GM12878 (cell line): Measurements from ENCODE around the gene ALOX12. TPM values are rescaled to one million over a fixed set of nuclear protein-coding genes. Genes with fewer than 3 reads are reported as not detected.
A peak's percentile ranks its signal among the peaks of the same experiment; 100 is the strongest.
"Not testable (repeated sequence)": the region's sequence is repeated elsewhere in the genome, so short reads cannot be mapped to it uniquely, and the experiment has no call there.

Source experiments
- ATAC-seq: fragments of 200-7000 bp; cut with Tn5 transposase; 3 replicates; pipeline ENCODE4 v1.9.1; 2020; ENCODE audit warnings: mild to moderate bottlenecking, moderate library complexity
- BruUV-seq: library from RNA; stranded (reverse); fragments of 400-500 nt; replicated peaks from 2 replicates; lab custom pipeline; 2021; lab: Mats Ljungman, UMichigan
- CTCF ChIA-PET: fragments of 300-600 bp; sonication (Branson Sonifier 250); formaldehyde crosslinking; extraction: SDS; loops from one replicate; lab custom pipeline; 2021; ENCODE audit warnings: inconsistent platforms; lab: Yijun Ruan, JAX
- POLR2A ChIA-PET: fragments of 350-600 bp; formaldehyde crosslinking; extraction: SDS; loops from one replicate; lab custom pipeline; 2021; ENCODE audit warnings: inconsistent platforms; lab: Charles Lee
- RAD21 ChIA-PET: fragments of 300-600 bp; sonication (Branson Sonifier 250); formaldehyde crosslinking; loops from one replicate; lab custom pipeline; 2023; ENCODE audit warnings: antibody characterized with exemption; ENCODE audit not compliant: unreplicated experiment; lab: Charles Lee
- SMC1A ChIA-PET: fragments of 300-600 bp; sonication (Branson Sonifier 250); formaldehyde crosslinking; loops from one replicate; lab custom pipeline; 2023; ENCODE audit not compliant: unreplicated experiment, uncharacterized antibody; lab: Charles Lee
- DNase-seq: peaks from one replicate; pipeline ENCODE4 v3.0.0-alpha.2; 2011; ENCODE audit warnings: low read depth, low spot score
- FAIRE-seq: peaks from 3 replicates; lab custom pipeline; 2011; peaks lifted over from hg19 to GRCh38; lab: Jason Lieb, UNC
- H2AFZ ChIP-seq: 2 replicates; pipeline ENCODE4 v1.6.0; 2011; ENCODE audit warnings: low read depth, low read length, control low read depth; ENCODE audit not compliant: control insufficient read depth
- H3K27ac ChIP-seq: 2 replicates; pipeline ENCODE4 v1.5.1; 2011; ENCODE audit warnings: control low read depth; ENCODE audit not compliant: control insufficient read depth, insufficient read depth
- H3K27me3 ChIP-seq, 2 experiments: replicated peaks in 1 of 2; 2 replicates each; pipeline versions ENCODE4 v1.6.0 to v1.6.1; 2011; ENCODE audit warnings: low read length in 1 of 2; ENCODE audit not compliant: control insufficient read depth in 2 of 2, insufficient read depth in 2 of 2
- H3K36me3 ChIP-seq, 2 experiments: 2 replicates each; pipeline ENCODE4 v1.5.1; 2011; ENCODE audit warnings: low read length in 1 of 2; ENCODE audit not compliant: control insufficient read depth in 2 of 2, insufficient read depth in 2 of 2
- H3K4me1 ChIP-seq: 2 replicates; pipeline ENCODE4 v1.6.1; 2011; ENCODE audit warnings: mild to moderate bottlenecking, low read length, moderate library complexity, mixed read lengths; ENCODE audit not compliant: control insufficient read depth, insufficient read depth
- H3K4me2 ChIP-seq: 2 replicates; pipeline ENCODE4 v1.6.0; 2011; ENCODE audit warnings: control low read depth; ENCODE audit not compliant: control insufficient read depth, insufficient read depth
- H3K4me3 ChIP-seq: fragments of 200-600 bp; sonication (generic); 2 replicates; pipeline ENCODE4 v1.5.1; 2016
- H3K79me2 ChIP-seq: 2 replicates; pipeline ENCODE4 v1.6.0; 2011; ENCODE audit warnings: low read length; ENCODE audit not compliant: control insufficient read depth, insufficient read depth
- H3K9ac ChIP-seq: 2 replicates; pipeline ENCODE4 v1.8.0; 2011; ENCODE audit warnings: low read length, control low read depth, mixed read lengths; ENCODE audit not compliant: control insufficient read depth, insufficient read depth
- H3K9me3 ChIP-seq: replicated peaks from 3 replicates; pipeline ENCODE4 v1.5.1; 2011; ENCODE audit warnings: mild to moderate bottlenecking, low read length; ENCODE audit not compliant: control insufficient read depth, insufficient read depth
- H4K20me1 ChIP-seq: 2 replicates; pipeline ENCODE4 v1.6.0; 2011; ENCODE audit not compliant: control insufficient read depth, insufficient read depth
- NR2C1 ChIP-seq: fragments of 450-650 bp; IDR thresholded peaks from 2 replicates; pipeline ENCODE4 v1.6.1; 2017; ENCODE audit warnings: antibody characterized with exemption, mild to moderate bottlenecking, moderate library complexity
- PKNOX1 ChIP-seq: fragments of 450-650 bp; IDR thresholded peaks from 2 replicates; pipeline ENCODE4 v1.6.1; 2016; ENCODE audit warnings: mild to moderate bottlenecking
- SKIL ChIP-seq: fragments of 450-650 bp; IDR thresholded peaks from 2 replicates; pipeline ENCODE4 v1.6.1; 2017; ENCODE audit warnings: mild to moderate bottlenecking, low read depth, inconsistent platforms; ENCODE audit not compliant: poor library complexity, severe bottlenecking
- WGBS: methylation state at CpG from one replicate; pipeline ENCODE4 v1.1.6; 2016; ENCODE audit warnings: low lambda C conversion rate; ENCODE audit not compliant: insufficient replicate concordance, insufficient coverage; ENCODE audit errors: missing lambda C conversion rate; 5-methylcytosine and 5-hydroxymethylcytosine counted together
- in situ Hi-C: fragments of 300-500 bp; cut with MboI; formaldehyde crosslinking; loops from 9 replicates; pipeline ENCODE4 v1.14.3; 2018; ENCODE audit warnings: mixed read lengths
- intact Hi-C: fragments of 100-400 bp; cut with micrococcal nuclease; formaldehyde crosslinking; loops from one replicate; pipeline ENCODE4 v1.14.2; 2022; ENCODE audit not compliant: unreplicated experiment
- polyA plus RNA-seq, 11 experiments: library from polyadenylated mRNA; depleted of rRNA in 4 of 11; unstranded in 6 of 11; stranded (reverse) in 5 of 11; fragments of >200 nt; fragmentation: Nextera tagmentation in 4 of 11; fragmentation: Illumina TruSeq in 1 of 11; extraction: Ambion mirVana in 4 of 11; extraction: Trizol in 1 of 11; gene quantifications; 1 replicate in 1 of 11; 2 replicates in 10 of 11; pipeline versions ENCODE4 v1.2.1 to v1.2.3, GENCODE V29; 2011 to 2016; ENCODE audit warnings: inconsistent platforms in 2 of 11, missing spikeins in 2 of 11, low read depth in 1 of 11
- total RNA-seq, 4 experiments: library from RNA; depleted of rRNA in 3 of 4; stranded (reverse); fragments of >200 nt in 3 of 4; fragmentation: Illumina TruSeq in 1 of 4; extraction: Trizol in 1 of 4; gene quantifications; 2 replicates each; pipeline versions ENCODE4 v1.2.1 to v1.2.3, GENCODE V29; 2013 to 2021

ALOX12 gene
- total and polyA plus RNA-seq, 10 of the 15 experiments (the other 5 are each of a cell fraction or from before 2014, with no cell fraction given): 0.23 to 0.82 (median 0.58) TPM; not detected in 6

GRCh38 chr17:6969323-6969726 is 26.5 kb upstream of the ALOX12 start (continued):
- no peak for TF ChIP-seq SKIL

GRCh38 chr17:6970992-6971391 is 24.9 kb upstream of the ALOX12 start:
- ATAC-seq (no peak), FAIRE-seq (no peak), DNase-seq (no peak)
- ChIA-PET RAD21 (no interaction called here), CTCF (interaction anchor here (1.6 kb wide), 1 partner anchor 33 kb away, joined by 6 read pairs; no protein-coding TSS in a partner anchor), SMC1A (interaction anchor here (0.6 kb wide), 1 partner anchor 23 kb away, joined by 3 read pairs; no protein-coding TSS in a partner anchor), POLR2A (interaction anchor here (0.6 kb wide), 1 partner anchor 11 kb away, joined by 8 read pairs; no protein-coding TSS in a partner anchor)
- TF ChIP-seq NR2C1 (no peak), PKNOX1 (peak; percentile 46; the same call in 1 of the 2 replicates)
- Histone ChIP-seq H3K4me2 (no peak overlapping the region), H3K27ac (no peak overlapping the region), H3K36me3 (no peaks in the 10 kb centered on the region), H3K27me3 (no peaks in the 10 kb centered on the region), H3K79me2 (no peaks in the 10 kb centered on the region), H3K9ac (no peak overlapping the region), H3K4me3 (no peak overlapping the region), H4K20me1 (no peaks in the 10 kb centered on the region), H2AFZ (no peak overlapping the region), H3K4me1 (no peaks in the 10 kb centered on the region), H3K9me3 (no peaks in the 10 kb centered on the region; the same call in 2 of the 3 replicates)
- intact Hi-C loops (no loop called here), in situ Hi-C loops (no loop called here)
- no TSS peak for BruUV-seq
- 52% methylated on average over 2 of the region's 2 CpGs for WGBS

- H3K4me2 ChIP-seq, H4K20me1 ChIP-seq, H3K9ac ChIP-seq, intact Hi-C loops, POLR2A ChIA-PET, H3K9me3 ChIP-seq, ATAC-seq, H2AFZ ChIP-seq, in situ Hi-C loops, H3K36me3 ChIP-seq, H3K4me1 ChIP-seq, H3K27ac ChIP-seq, FAIRE-seq, H3K27me3 ChIP-seq, H3K4me3 ChIP-seq, RAD21 ChIA-PET, SMC1A ChIA-PET, H3K79me2 ChIP-seq, BruUV-seq, CTCF ChIA-PET, DNase-seq: not testable (repeated sequence)
- 82% methylated on average over 5 of the region's 5 CpGs for WGBS
These were observed 16.4 kb upstream of the ALOX12 start for GRCh38 chr17:6979440-6979839.
